ENCODE measurements around the gene EGR4. TPM values are rescaled to one million over a fixed set of nuclear protein-coding genes. Genes with fewer than 3 reads are reported as not detected.

EGR4 gene
- total RNA-seq, 1 experiment from 2014 or later: not detected

GRCh38 chr2:73253400-73253799 lies 39.9 kb downstream of the EGR4 start:
- no peak for TF ChIP-seq CTCF (IDR thresholded peaks at IDR 0.05; ENCODE audit: insufficient read depth in 1 of 2, low read depth in 1 of 2, low read length in 1 of 2, severe bottlenecking in 1 of 2, unreplicated experiment in 1 of 2)
- Mint-ChIP-seq H3K9me3 (ENCODE audit: unreplicated experiment) (no peaks in the 10 kb centered on the region), H3K4me1 (ENCODE audit: low read depth, unreplicated experiment) (no peaks in the 10 kb centered on the region), H3K36me3 (ENCODE audit: insufficient read depth, unreplicated experiment) (peaks cover 82% of the 10 kb centered on the region), H3K27ac (ENCODE audit: unreplicated experiment) (no peak overlapping the region), H3K4me3 (ENCODE audit: unreplicated experiment) (no peak overlapping the region), H3K27me3 (ENCODE audit: insufficient read depth, unreplicated experiment) (no peaks in the 10 kb centered on the region)
- ChIA-PET CTCF (no interaction called here), POLR2A (no interaction called here)
- H3K4me1 ChIP-seq: no peaks in the 10 kb centered on the region
- intact Hi-C loops (cut with micrococcal nuclease; ENCODE audit: unreplicated experiment): no loop called here
- H3K4me3 ChIP-seq (ENCODE audit: low read depth, low read length): no peak overlapping the region
- H3K9me3 ChIP-seq: no peaks in the 10 kb centered on the region
- no peak for DNase-seq
- H3K27me3 ChIP-seq (replicated peaks; ENCODE audit: control insufficient read depth, insufficient read depth, low read length): no peaks in the 10 kb centered on the region
- H3K36me3 ChIP-seq (ENCODE audit: control insufficient read depth, insufficient read depth, low read length): peaks cover 8% of the 10 kb centered on the region
- BruUV-seq (replicated peaks): no TSS peak

DNA sequence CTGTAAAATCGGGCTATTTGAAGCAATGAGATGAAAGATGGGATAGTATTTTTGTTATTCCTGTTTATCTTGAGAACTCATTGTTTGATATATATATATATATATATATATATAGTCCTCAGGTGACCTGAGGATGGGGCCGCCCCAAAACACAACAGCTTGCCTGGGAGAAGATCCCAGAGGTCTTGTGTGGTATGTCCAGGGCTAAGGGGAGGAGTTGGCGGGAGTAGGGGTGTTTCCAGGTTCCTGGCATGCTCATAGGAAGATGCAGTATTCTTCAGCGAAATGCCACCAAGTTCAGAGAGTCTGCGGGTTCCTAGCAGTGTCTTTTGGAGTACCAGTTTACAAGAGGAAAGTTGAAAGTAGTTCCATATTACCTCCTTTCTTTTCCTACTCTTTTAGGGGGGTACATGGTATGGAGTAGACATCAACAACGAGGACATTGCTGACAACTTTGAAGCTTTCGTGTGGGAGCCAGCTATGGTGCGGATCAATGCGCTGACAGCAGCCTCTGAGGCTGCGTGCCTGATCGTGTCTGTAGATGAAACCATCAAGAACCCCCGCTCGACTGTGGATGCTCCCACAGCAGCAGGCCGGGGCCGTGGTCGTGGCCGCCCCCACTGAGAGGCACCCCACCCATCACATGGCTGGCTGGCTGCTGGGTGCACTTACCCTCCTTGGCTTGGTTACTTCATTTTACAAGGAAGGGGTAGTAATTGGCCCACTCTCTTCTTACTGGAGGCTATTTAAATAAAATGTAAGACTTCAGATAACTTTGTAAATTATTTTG lies 40.9 kb downstream of the EGR4 start:
- CTCF ChIA-PET: interaction anchor here (0.7 kb wide), 1 partner anchor 385 kb away, joined by 3 read pairs; no protein-coding TSS in a partner anchor

More for the DNA sequence above, 40.9 kb downstream of the EGR4 start:
- Mint-ChIP-seq H3K36me3 (ENCODE audit: insufficient read depth, unreplicated experiment) (peaks cover 92% of the 10 kb centered on the region), H3K9me3 (ENCODE audit: unreplicated experiment) (no peaks in the 10 kb centered on the region), H3K27me3 (ENCODE audit: insufficient read depth, unreplicated experiment) (no peaks in the 10 kb centered on the region), H3K27ac (ENCODE audit: unreplicated experiment) (no peak overlapping the region), H3K4me3 (ENCODE audit: unreplicated experiment) (no peak overlapping the region), H3K4me1 (ENCODE audit: low read depth, unreplicated experiment) (no peaks in the 10 kb centered on the region)
- Histone ChIP-seq H3K4me3 (ENCODE audit: low read depth, low read length) (no peak overlapping the region), H3K36me3 (ENCODE audit: control insufficient read depth, insufficient read depth, low read length) (peaks cover 8% of the 10 kb centered on the region), H3K4me1 (no peaks in the 10 kb centered on the region), H3K9me3 (no peaks in the 10 kb centered on the region), H3K27me3 (replicated peaks; ENCODE audit: control insufficient read depth, insufficient read depth, low read length) (no peaks in the 10 kb centered on the region)
- POLR2A ChIA-PET: no interaction called here
- BruUV-seq (replicated peaks): no TSS peak
- TF ChIP-seq CTCF (IDR thresholded peaks at IDR 0.05; ENCODE audit: insufficient read depth in 1 of 2, low read depth in 1 of 2, low read length in 1 of 2, severe bottlenecking in 1 of 2, unreplicated experiment in 1 of 2): no peak
- intact Hi-C loops (cut with micrococcal nuclease; ENCODE audit: unreplicated experiment): no loop called here
- no peak for DNase-seq
